KMS-11 (cell line): ENCODE results near the gene MAP3K7.
"Not testable (repeated sequence)": the region's sequence is repeated elsewhere in the genome, so short reads cannot be mapped to it uniquely, and the experiment has no call there.

Experiments used
- H2AFZ ChIP-seq: fragments of 200-600 bp; sonication (generic); 2 replicates; pipeline ENCODE4 v1.6.1; 2016; ENCODE audit warnings: antibody characterized with exemption, mixed run types, low read depth
- H3K27ac ChIP-seq: fragments of 200-600 bp; sonication (generic); 2 replicates; pipeline ENCODE4 v1.6.1; 2016; ENCODE audit warnings: mild to moderate bottlenecking, mixed run types
- H3K27me3 ChIP-seq: fragments of 200-600 bp; sonication (generic); 2 replicates; pipeline ENCODE4 v1.6.1; 2017; ENCODE audit warnings: mild to moderate bottlenecking, low read depth, mixed run types, moderate library complexity; ENCODE audit not compliant: insufficient read depth
- H3K36me3 ChIP-seq: fragments of 200-600 bp; sonication (generic); 2 replicates; pipeline ENCODE4 v1.6.1; 2017; ENCODE audit warnings: mild to moderate bottlenecking, mixed run types; ENCODE audit not compliant: insufficient read depth
- H3K4me1 ChIP-seq: fragments of 200-600 bp; sonication (generic); 2 replicates; pipeline ENCODE4 v1.6.1; 2016; ENCODE audit warnings: mild to moderate bottlenecking, low read depth, mixed run types; ENCODE audit not compliant: poor library complexity, severe bottlenecking
- H3K4me2 ChIP-seq: fragments of 200-600 bp; sonication (generic); 2 replicates; pipeline ENCODE4 v1.7.0; 2016; ENCODE audit warnings: mild to moderate bottlenecking, mixed run types
- H3K4me3 ChIP-seq: fragments of 200-600 bp; sonication (generic); IDR thresholded peaks from 2 replicates; pipeline ENCODE4 v1.6.1; 2017; ENCODE audit warnings: low read depth, low read length, mixed read lengths; ENCODE audit not compliant: insufficient read depth
- H3K79me2 ChIP-seq: fragments of 200-600 bp; sonication (generic); 2 replicates; pipeline ENCODE4 v1.6.1; 2016; ENCODE audit warnings: low read depth, mixed run types; ENCODE audit not compliant: insufficient read depth
- H3K9ac ChIP-seq: fragments of 200-600 bp; sonication (generic); 2 replicates; pipeline ENCODE4 v1.6.1; 2016; ENCODE audit warnings: mild to moderate bottlenecking, mixed run types
- H4K20me1 ChIP-seq: fragments of 200-600 bp; sonication (generic); 2 replicates; pipeline ENCODE4 v1.6.1; 2016; ENCODE audit warnings: mild to moderate bottlenecking, mixed run types; ENCODE audit not compliant: insufficient read depth
- TF ChIP-seq, protein P1 (sequence below): fragments of 200-600 bp; sonication (generic); conservative IDR thresholded peaks from 2 replicates; pipeline ENCODE4 v1.6.1; 2017; ENCODE audit warnings: low read depth, mild to moderate bottlenecking, antibody characterized with exemption, low read length, moderate library complexity, mixed read lengths

MAP3K7 gene

DNA sequence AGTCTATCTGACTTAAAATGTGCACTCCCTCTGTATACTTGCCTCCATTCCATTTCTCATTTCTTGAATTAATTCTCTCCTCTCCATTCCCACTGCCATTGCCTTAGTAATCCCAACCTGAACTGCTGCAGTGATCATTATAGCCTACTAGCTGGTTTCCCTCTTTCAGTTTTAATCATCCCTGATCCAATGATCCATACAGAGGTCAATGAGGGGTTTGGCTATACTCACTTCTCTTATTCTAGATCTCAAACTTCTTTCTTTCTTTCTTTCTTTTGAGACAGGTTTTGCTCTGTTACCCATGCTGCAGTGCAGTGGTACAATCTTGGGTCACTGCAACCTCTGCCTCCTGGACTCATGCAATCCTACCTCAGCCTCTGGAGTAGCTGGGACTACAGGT, 17.6 kb downstream of the MAP3K7 start:
- no peak overlapping the region for H3K9ac ChIP-seq
- no peak overlapping the region for H3K4me3 ChIP-seq
- H3K36me3 ChIP-seq: no peaks in the 10 kb centered on the region
- H2AFZ ChIP-seq: no peak overlapping the region
- peaks cover 16% of the 10 kb centered on the region for H3K4me1 ChIP-seq
- no peak overlapping the region for H3K4me2 ChIP-seq
- 0 out of 2 replicates have a peak, but pooled peaks cover 5% of the 10 kb centered on the region for H4K20me1 ChIP-seq
- peaks cover 3% of the 10 kb centered on the region; the same call in 1 of the 2 replicates for H3K79me2 ChIP-seq
- TF ChIP-seq, protein P1, sequence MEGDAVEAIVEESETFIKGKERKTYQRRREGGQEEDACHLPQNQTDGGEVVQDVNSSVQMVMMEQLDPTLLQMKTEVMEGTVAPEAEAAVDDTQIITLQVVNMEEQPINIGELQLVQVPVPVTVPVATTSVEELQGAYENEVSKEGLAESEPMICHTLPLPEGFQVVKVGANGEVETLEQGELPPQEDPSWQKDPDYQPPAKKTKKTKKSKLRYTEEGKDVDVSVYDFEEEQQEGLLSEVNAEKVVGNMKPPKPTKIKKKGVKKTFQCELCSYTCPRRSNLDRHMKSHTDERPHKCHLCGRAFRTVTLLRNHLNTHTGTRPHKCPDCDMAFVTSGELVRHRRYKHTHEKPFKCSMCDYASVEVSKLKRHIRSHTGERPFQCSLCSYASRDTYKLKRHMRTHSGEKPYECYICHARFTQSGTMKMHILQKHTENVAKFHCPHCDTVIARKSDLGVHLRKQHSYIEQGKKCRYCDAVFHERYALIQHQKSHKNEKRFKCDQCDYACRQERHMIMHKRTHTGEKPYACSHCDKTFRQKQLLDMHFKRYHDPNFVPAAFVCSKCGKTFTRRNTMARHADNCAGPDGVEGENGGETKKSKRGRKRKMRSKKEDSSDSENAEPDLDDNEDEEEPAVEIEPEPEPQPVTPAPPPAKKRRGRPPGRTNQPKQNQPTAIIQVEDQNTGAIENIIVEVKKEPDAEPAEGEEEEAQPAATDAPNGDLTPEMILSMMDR: no peak
- H3K27me3 ChIP-seq: no peaks in the 10 kb centered on the region
- H3K27ac ChIP-seq: no peak overlapping the region

GRCh38 chr6:90567682-90568081, 19.2 kb downstream of the MAP3K7 start:
- H3K79me2 ChIP-seq, H3K27ac ChIP-seq, H3K4me1 ChIP-seq, H3K36me3 ChIP-seq, H2AFZ ChIP-seq, H3K27me3 ChIP-seq, H3K4me3 ChIP-seq, H4K20me1 ChIP-seq, H3K9ac ChIP-seq, H3K4me2 ChIP-seq: not testable (repeated sequence)

DNA sequence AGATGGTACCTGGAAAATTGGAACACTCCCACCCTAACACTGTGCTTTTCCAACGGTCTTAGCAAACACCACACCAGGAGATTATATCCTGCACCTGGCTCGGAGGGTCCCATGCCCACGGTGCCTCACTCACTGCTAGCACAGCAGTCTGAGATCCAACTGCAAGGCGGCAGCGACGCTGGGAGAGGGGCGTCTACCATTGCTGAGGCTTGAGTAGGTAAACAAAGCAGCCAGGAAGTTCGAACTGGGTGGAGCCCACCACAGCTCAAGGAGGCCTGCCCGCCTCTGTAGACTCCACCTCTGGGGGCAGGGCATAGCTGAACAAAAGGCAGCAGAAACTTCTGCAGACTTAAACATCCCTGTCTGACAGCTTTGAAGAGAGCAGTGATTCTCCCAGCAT, 24.5 kb downstream of the MAP3K7 start:
- H3K79me2 ChIP-seq, H3K4me1 ChIP-seq, H3K27me3 ChIP-seq, H3K27ac ChIP-seq, H2AFZ ChIP-seq, H3K4me3 ChIP-seq, H3K9ac ChIP-seq, H3K36me3 ChIP-seq, H3K4me2 ChIP-seq, H4K20me1 ChIP-seq: not testable (repeated sequence)

DNA sequence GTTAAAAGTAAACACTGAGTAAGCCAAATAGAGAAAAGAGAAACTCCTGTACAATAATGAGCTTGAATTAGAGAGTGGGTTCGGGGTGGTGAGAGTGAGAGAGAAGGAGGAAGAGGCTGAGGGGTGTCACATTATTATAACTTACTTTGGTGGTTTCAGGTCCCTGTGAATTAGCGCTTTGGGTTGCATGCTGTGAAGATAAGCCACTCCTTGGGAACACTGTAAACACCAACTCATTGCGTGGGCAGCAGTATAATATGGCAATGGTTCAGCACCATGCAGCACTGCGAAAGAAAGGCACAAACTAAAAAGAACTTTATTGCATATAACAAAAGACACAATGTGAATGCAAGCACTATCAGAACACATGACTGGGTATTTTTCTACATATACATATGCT, 26.9 kb downstream of the MAP3K7 start:
- H3K36me3 ChIP-seq: no peaks in the 10 kb centered on the region
- no peak overlapping the region for H2AFZ ChIP-seq
- no peaks in the 10 kb centered on the region for H3K27me3 ChIP-seq
- H4K20me1 ChIP-seq: no peaks in the 10 kb centered on the region
- no peak overlapping the region for H3K4me3 ChIP-seq
- H3K79me2 ChIP-seq: no peaks in the 10 kb centered on the region
- TF ChIP-seq, protein P1: no peak
- H3K9ac ChIP-seq: no peak overlapping the region
- H3K27ac ChIP-seq: no peak overlapping the region
- no peaks in the 10 kb centered on the region for H3K4me1 ChIP-seq
- no peak overlapping the region for H3K4me2 ChIP-seq

GRCh38 chr6:90557006-90557405, 29.9 kb downstream of the MAP3K7 start:
- no peaks in the 10 kb centered on the region for H3K27me3 ChIP-seq
- H3K79me2 ChIP-seq: no peaks in the 10 kb centered on the region
- H3K9ac ChIP-seq: no peak overlapping the region
- no peak overlapping the region for H3K4me2 ChIP-seq
- H3K27ac ChIP-seq: no peak overlapping the region
- no peak overlapping the region for H3K4me3 ChIP-seq
- TF ChIP-seq, protein P1: no peak
- H3K36me3 ChIP-seq: no peaks in the 10 kb centered on the region
- H2AFZ ChIP-seq: no peak overlapping the region
- no peaks in the 10 kb centered on the region for H3K4me1 ChIP-seq
- H4K20me1 ChIP-seq: no peaks in the 10 kb centered on the region
